ENCODE measurements around the gene NOP16.

DNA sequence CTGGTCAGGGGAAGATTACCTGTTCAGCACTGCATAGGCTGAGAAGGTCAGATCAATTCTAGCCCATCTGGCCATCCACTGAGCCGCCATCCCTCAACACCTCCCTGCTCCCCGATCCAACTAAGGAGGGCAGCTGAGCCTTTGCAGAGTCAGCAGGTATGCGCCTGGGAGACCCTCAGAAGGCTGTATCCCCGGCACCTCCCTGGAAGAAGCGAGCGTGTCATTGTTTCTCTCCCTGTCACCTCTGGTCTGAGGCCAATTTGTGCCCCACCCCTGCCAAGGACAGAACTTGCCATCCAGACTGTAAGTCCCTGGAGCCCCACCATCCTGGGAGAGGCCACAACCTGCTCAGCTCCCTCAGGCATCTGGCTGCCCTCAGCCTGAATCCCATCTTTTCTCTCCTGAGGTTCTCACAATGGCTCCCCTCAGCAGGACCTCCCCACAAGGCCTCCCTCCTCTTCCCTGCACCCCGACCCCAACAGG, 25.4 kb upstream of the NOP16 start:
- no peak for TF ChIP-seq EZH2 (IDR thresholded peaks at IDR 0.05; ENCODE audit: borderline replicate concordance, low read length)
- TF ChIP-seq, protein P1, sequence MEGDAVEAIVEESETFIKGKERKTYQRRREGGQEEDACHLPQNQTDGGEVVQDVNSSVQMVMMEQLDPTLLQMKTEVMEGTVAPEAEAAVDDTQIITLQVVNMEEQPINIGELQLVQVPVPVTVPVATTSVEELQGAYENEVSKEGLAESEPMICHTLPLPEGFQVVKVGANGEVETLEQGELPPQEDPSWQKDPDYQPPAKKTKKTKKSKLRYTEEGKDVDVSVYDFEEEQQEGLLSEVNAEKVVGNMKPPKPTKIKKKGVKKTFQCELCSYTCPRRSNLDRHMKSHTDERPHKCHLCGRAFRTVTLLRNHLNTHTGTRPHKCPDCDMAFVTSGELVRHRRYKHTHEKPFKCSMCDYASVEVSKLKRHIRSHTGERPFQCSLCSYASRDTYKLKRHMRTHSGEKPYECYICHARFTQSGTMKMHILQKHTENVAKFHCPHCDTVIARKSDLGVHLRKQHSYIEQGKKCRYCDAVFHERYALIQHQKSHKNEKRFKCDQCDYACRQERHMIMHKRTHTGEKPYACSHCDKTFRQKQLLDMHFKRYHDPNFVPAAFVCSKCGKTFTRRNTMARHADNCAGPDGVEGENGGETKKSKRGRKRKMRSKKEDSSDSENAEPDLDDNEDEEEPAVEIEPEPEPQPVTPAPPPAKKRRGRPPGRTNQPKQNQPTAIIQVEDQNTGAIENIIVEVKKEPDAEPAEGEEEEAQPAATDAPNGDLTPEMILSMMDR (conservative IDR thresholded peaks at IDR 0.05 in 1 of 2, IDR thresholded peaks at IDR 0.05 in 1 of 2; ENCODE audit: extremely low read depth in 1 of 2, insufficient read depth in 1 of 2, low read depth in 1 of 2, low read length in 2 of 2), result no peak

Data from mammary epithelial cell (primary cell).